GM23338 (cell line): ENCODE results near the gene SRPX2. TPM values are rescaled to one million over a fixed set of nuclear protein-coding genes. Genes with fewer than 3 reads are reported as not detected.

Source experiments
- ATAC-seq: fragments of 200-7000 bp; cut with Tn5 transposase; 3 replicates; pipeline ENCODE4 v1.9.1; 2020
- DNase-seq: peaks from one replicate; pipeline ENCODE4 v3.0.0-alpha.2; 2015; ENCODE audit warnings: low spot score
- H2AFZ ChIP-seq: fragments of 200-600 bp; sonication (generic); 2 replicates; pipeline ENCODE4 v1.8.0; 2016; ENCODE audit warnings: antibody characterized with exemption, mild to moderate bottlenecking, moderate library complexity
- H3F3A ChIP-seq: fragments of 200-600 bp; sonication (generic); replicated peaks from 2 replicates; pipeline ENCODE4 v1.8.0; 2017; ENCODE audit warnings: antibody characterized with exemption, mixed run types, low read depth
- H3K27ac ChIP-seq: fragments of 200-600 bp; sonication (generic); 2 replicates; pipeline ENCODE4 v1.6.1; 2016; ENCODE audit warnings: low read depth
- H3K27me3 ChIP-seq: fragments of 200-600 bp; sonication (generic); 2 replicates; pipeline ENCODE4 v1.8.0; 2016; ENCODE audit warnings: mild to moderate bottlenecking, mixed run types, moderate library complexity; ENCODE audit not compliant: insufficient read depth
- H3K36me3 ChIP-seq: fragments of 200-600 bp; sonication (generic); 2 replicates; pipeline ENCODE4 v1.8.0; 2016; ENCODE audit warnings: mild to moderate bottlenecking; ENCODE audit not compliant: insufficient read depth
- H3K4me1 ChIP-seq: fragments of 200-600 bp; sonication (generic); 2 replicates; pipeline ENCODE4 v1.8.0; 2016; ENCODE audit warnings: mild to moderate bottlenecking, moderate library complexity; ENCODE audit not compliant: insufficient read depth
- H3K4me2 ChIP-seq: fragments of 200-600 bp; sonication (generic); 2 replicates; pipeline ENCODE4 v1.7.1; 2017; ENCODE audit warnings: mixed run types
- H3K4me3 ChIP-seq: fragments of 200-600 bp; sonication (generic); 2 replicates; pipeline ENCODE4 v1.6.1; 2016; ENCODE audit warnings: mixed run types
- H3K79me2 ChIP-seq: fragments of 200-600 bp; sonication (generic); replicated peaks from 2 replicates; pipeline ENCODE4 v1.8.0; 2017; ENCODE audit warnings: mild to moderate bottlenecking; ENCODE audit not compliant: insufficient read depth
- H3K9me2 ChIP-seq: fragments of 200-600 bp; sonication (generic); 2 replicates; pipeline ENCODE4 v1.8.0; 2017; ENCODE audit not compliant: insufficient read depth
- H4K20me1 ChIP-seq: fragments of 200-600 bp; sonication (generic); replicated peaks from 2 replicates; pipeline ENCODE4 v1.8.0; 2017; ENCODE audit warnings: mild to moderate bottlenecking; ENCODE audit not compliant: insufficient read depth
- H3K27ac Mint-ChIP-seq: 2 replicates; pipeline ENCODE4 v1.8.0; 2020; ENCODE audit warnings: inconsistent platforms, mild to moderate bottlenecking, moderate library complexity, mixed read lengths
- H3K27me3 Mint-ChIP-seq: 3 replicates; pipeline ENCODE4 v1.8.0; 2022; ENCODE audit warnings: low read depth, mild to moderate bottlenecking, moderate library complexity, mixed read lengths, inconsistent platforms; ENCODE audit not compliant: insufficient read depth, poor library complexity
- H3K36me3 Mint-ChIP-seq: 3 replicates; pipeline ENCODE4 v1.8.0; 2021; ENCODE audit warnings: low read depth, mild to moderate bottlenecking, inconsistent platforms, moderate library complexity, mixed read lengths
- H3K4me1 Mint-ChIP-seq: 3 replicates; pipeline ENCODE4 v1.8.0; 2020; ENCODE audit warnings: mild to moderate bottlenecking, inconsistent platforms, mixed read lengths
- H3K4me3 Mint-ChIP-seq: 3 replicates; pipeline ENCODE4 v1.8.0; 2021; ENCODE audit warnings: moderate library complexity, mild to moderate bottlenecking, inconsistent platforms, mixed read lengths
- H3K9me3 Mint-ChIP-seq: 3 replicates; pipeline ENCODE4 v1.8.0; 2020; ENCODE audit warnings: moderate library complexity, mild to moderate bottlenecking, inconsistent platforms, mixed read lengths
- CREB1 ChIP-seq: fragments of 250-450 bp; sonication (Bioruptor Pico); IDR thresholded peaks from 2 replicates; pipeline ENCODE4 v1.5.0; 2020; ENCODE audit warnings: low read depth, mild to moderate bottlenecking, moderate library complexity
- CTCF ChIP-seq, 2 experiments: fragments of 200-600 bp in 1 of 2; sonication (generic) in 1 of 2; conservative IDR thresholded peaks; 2 replicates each; pipeline versions ENCODE4 v1.5.1 to v1.6.1; 2016 to 2017; ENCODE audit warnings: antibody characterized with exemption in 2 of 2, low read depth in 2 of 2, mild to moderate bottlenecking in 2 of 2, moderate library complexity in 1 of 2
- ETS1 ChIP-seq: IDR thresholded peaks from 2 replicates; pipeline ENCODE4 v1.6.1; 2016; ENCODE audit warnings: antibody characterized with exemption
- EZH2 ChIP-seq: fragments of 200-600 bp; sonication (generic); IDR thresholded peaks from one replicate; pipeline ENCODE4 v1.8.0; 2017; ENCODE audit warnings: antibody characterized with exemption, mild to moderate bottlenecking, low read depth; ENCODE audit not compliant: unreplicated experiment
- NANOG ChIP-seq: IDR thresholded peaks from 2 replicates; pipeline ENCODE4 v1.6.1; 2016; ENCODE audit warnings: antibody characterized with exemption, borderline replicate concordance
- POLR2AphosphoS5 ChIP-seq: IDR thresholded peaks from 2 replicates; pipeline ENCODE4 v1.6.1; 2016; ENCODE audit warnings: antibody characterized with exemption, low read depth
- REST ChIP-seq: IDR thresholded peaks from one replicate; pipeline ENCODE4 v1.6.1; 2018; ENCODE audit warnings: antibody characterized with exemption; ENCODE audit not compliant: unreplicated experiment
- STAT1 ChIP-seq: IDR thresholded peaks from one replicate; pipeline ENCODE4 v1.6.1; 2016; ENCODE audit warnings: antibody characterized with exemption; ENCODE audit not compliant: unreplicated experiment
- ZNF114 ChIP-seq: fragments of 250-450 bp; sonication (Bioruptor Pico); IDR thresholded peaks from 2 replicates; pipeline ENCODE4 v1.5.0; 2020; ENCODE audit warnings: mild to moderate bottlenecking, moderate library complexity
- ZNF462 ChIP-seq: fragments of 250-450 bp; sonication (Bioruptor Pico); IDR thresholded peaks from 2 replicates; pipeline ENCODE4 v1.5.0; 2020; ENCODE audit warnings: mild to moderate bottlenecking, moderate library complexity
- polyA plus RNA-seq: library from polyadenylated mRNA; unstranded; fragments of >200 nt; fragmentation: Nextera tagmentation; extraction: Ambion mirVana; gene quantifications from 2 replicates; pipeline ENCODE4 v1.2.1, GENCODE V29; 2016
- total RNA-seq: library from RNA; depleted of rRNA; stranded (reverse); fragments of >200 nt; shearing (Covaris generic); gene quantifications from 2 replicates; pipeline ENCODE4 v1.2.3, GENCODE V29; 2014

The SRPX2 gene
- total and polyA plus RNA-seq, 2 experiments from 2014 or later: not detected

GRCh38 chrX:100635989-100636320, 8.0 kb upstream of the SRPX2 start (continued):
- TF ChIP-seq ZNF462 (no peak), ZNF114 (no peak), ETS1 (no peak), CREB1 (CRISPR knock-in tag) (no peak), NANOG (no peak)

GRCh38 chrX:100636321-100636991, 7.5 kb upstream of the SRPX2 start, which contains the start of gene TSPAN6:
TSPAN6 (minus strand) TSS chrX:100636806; CDS start chrX:100636694, 112 bp downstream.
- H3K9me2 ChIP-seq: no peaks in the 10 kb centered on the region
- TF ChIP-seq EZH2 (no peak), ETS1 (no peak), ZNF114 (no peak), CTCF (conservative IDR thresholded peaks at IDR 0.05; ENCODE audit: low read depth in 2 of 2) (peak; percentile 42 to 49), REST (no peak), POLR2AphosphoS5 (peak; percentile 65), STAT1 (no peak)

More at GRCh38 chrX:100636321-100636991, 7.5 kb upstream of the SRPX2 start, which contains the start of gene TSPAN6:
- Histone ChIP-seq H3K27me3 (no peaks in the 10 kb centered on the region), H3K79me2 (peaks cover 6% of the 10 kb centered on the region; the same call in 1 of the 2 replicates), H3K4me3 (peak within 1 kb of the TSS; percentile 65), H3K27ac (peak within 1 kb of the TSS; percentile 82), H4K20me1 (no peaks in the 10 kb centered on the region), H3K36me3 (peaks cover 3% of the 10 kb centered on the region; the same call in 1 of the 2 replicates), H3F3A (no peaks in the 10 kb centered on the region), H2AFZ (peak within 1 kb of the TSS; percentile 47; the same call in 1 of the 2 replicates), H3K4me1 (peaks cover 3% of the 10 kb centered on the region), H3K4me2 (peak within 1 kb of the TSS; percentile 83)
- Mint-ChIP-seq H3K4me3 (peak within 1 kb of the TSS; percentile 92), H3K9me3 (no peaks in the 10 kb centered on the region), H3K4me1 (peaks cover 8% of the 10 kb centered on the region; the same call in 2 of the 3 replicates), H3K27ac (peak within 1 kb of the TSS; percentile 99), H3K27me3 (no peaks in the 10 kb centered on the region), H3K36me3 (peaks cover 27% of the 10 kb centered on the region; the same call in 2 of the 3 replicates)
- ATAC-seq (peak; percentile 98), DNase-seq (peak; percentile 87)
